CD4-positive, CD25-positive, alpha-beta regulatory T cell (primary cell): ENCODE data around the gene NAA11. TPM values are rescaled to one million over a fixed set of nuclear protein-coding genes. Genes with fewer than 3 reads are reported as not detected.

Experiments used
- ATAC-seq, 2 donors: fragments of 150-1000 bp; cut with Tn5 transposase; one replicate each; pipeline ENCODE4 v1.10.0; 2021; ENCODE audit warnings: low read depth in 2 of 2, moderate number of reproducible peaks in 2 of 2, moderate library complexity in 1 of 2
- DNase-seq, 3 donors: peaks; one replicate each; pipeline versions ENCODE4 v3.0.0 to v3.0.0-alpha.2; 2012 to 2022; ENCODE audit warnings: mixed read lengths in 1 of 3
- H3K27ac ChIP-seq: one replicate; pipeline ENCODE4 v1.7.0; 2013; ENCODE audit warnings: mild to moderate bottlenecking, low read length; ENCODE audit not compliant: insufficient read depth, poor library complexity, severe bottlenecking
- H3K27me3 ChIP-seq: one replicate; pipeline ENCODE4 v1.7.0; 2013; ENCODE audit warnings: low read length; ENCODE audit not compliant: control insufficient read depth, insufficient read depth
- H3K36me3 ChIP-seq: one replicate; pipeline ENCODE4 v1.7.0; 2013; ENCODE audit warnings: mild to moderate bottlenecking, low read length, moderate library complexity; ENCODE audit not compliant: control insufficient read depth, insufficient read depth
- H3K4me1 ChIP-seq: 2 replicates; pipeline ENCODE4 v1.7.0; 2013; ENCODE audit warnings: mild to moderate bottlenecking, low read length; ENCODE audit not compliant: insufficient read depth, control insufficient read depth, poor library complexity, severe bottlenecking
- H3K4me3 ChIP-seq: one replicate; pipeline ENCODE4 v1.7.0; 2013; ENCODE audit warnings: low read depth, mild to moderate bottlenecking, low read length, moderate library complexity
- H3K9me3 ChIP-seq, 2 experiments: 1 replicate in 1 of 2; 2 replicates in 1 of 2; pipeline ENCODE4 v1.7.0; 2013; ENCODE audit warnings: low read length in 2 of 2, mild to moderate bottlenecking in 1 of 2, moderate library complexity in 1 of 2; ENCODE audit not compliant: control insufficient read depth in 2 of 2
- H3K27ac Mint-ChIP-seq, 3 donors: one replicate each; pipeline ENCODE4 v1.8.0; 2020 to 2022; ENCODE audit warnings: mild to moderate bottlenecking in 3 of 3, mixed read lengths in 3 of 3, moderate library complexity in 2 of 3
- H3K27me3 Mint-ChIP-seq: one replicate; pipeline ENCODE4 v1.8.0; 2022; ENCODE audit warnings: mild to moderate bottlenecking, mixed read lengths
- H3K36me3 Mint-ChIP-seq: one replicate; pipeline ENCODE4 v1.8.0; 2020; ENCODE audit warnings: mixed read lengths
- H3K4me1 Mint-ChIP-seq, 4 donors: one replicate each; pipeline ENCODE4 v1.8.0; 2020 to 2022; ENCODE audit warnings: mixed read lengths in 4 of 4, mild to moderate bottlenecking in 1 of 4
- H3K4me3 Mint-ChIP-seq, 4 donors: one replicate each; pipeline ENCODE4 v1.8.0; 2020 to 2022; ENCODE audit warnings: mild to moderate bottlenecking in 4 of 4, mixed read lengths in 4 of 4, moderate library complexity in 3 of 4
- H3K9me3 Mint-ChIP-seq, 7 donors: one replicate each; pipeline ENCODE4 v1.8.0; 2020 to 2022; ENCODE audit warnings: mixed read lengths in 7 of 7, mild to moderate bottlenecking in 3 of 7, moderate library complexity in 2 of 7
- polyA plus RNA-seq, 4 donors: library from polyadenylated mRNA; unstranded; fragments of 300-500 nt; fragmentation: Illumina TruSeq; gene quantifications; one replicate each; pipeline ENCODE4 v1.2.3, GENCODE V29; 2021
- total RNA-seq: library from RNA; stranded (reverse); gene quantifications from one replicate; pipeline ENCODE4 v1.2.3, GENCODE V29; 2022

NAA11 gene
- total and polyA plus RNA-seq, 5 donors from 2014 or later: not detected

GRCh38 chr4:79308137-79308536 lies 17.7 kb downstream of the NAA11 start:
- Histone ChIP-seq H3K9me3 (no peaks in the 10 kb centered on the region), H3K36me3 (no peaks in the 10 kb centered on the region), H3K27me3 (no peaks in the 10 kb centered on the region), H3K27ac (no peak overlapping the region), H3K4me3 (no peak overlapping the region), H3K4me1 (no peaks in the 10 kb centered on the region)
- Mint-ChIP-seq H3K27me3 (no peaks in the 10 kb centered on the region), H3K4me1 (no peaks in the 10 kb centered on the region), H3K27ac (no peak overlapping the region), H3K36me3 (no peaks in the 10 kb centered on the region), H3K9me3 (no peaks in the 10 kb centered on the region), H3K4me3 (no peak overlapping the region)
- no peak for ATAC-seq
- no peak for DNase-seq

- H3K4me1 ChIP-seq: no peaks in the 10 kb centered on the region
- no peak overlapping the region for H3K27ac ChIP-seq
- H3K4me3 ChIP-seq: no peak overlapping the region
- DNase-seq: no peak
- no peaks in the 10 kb centered on the region for H3K4me1 Mint-ChIP-seq
- no peaks in the 10 kb centered on the region for H3K27me3 ChIP-seq
- H3K4me3 Mint-ChIP-seq: no peak overlapping the region
- no peaks in the 10 kb centered on the region for H3K9me3 ChIP-seq
- H3K36me3 ChIP-seq: no peaks in the 10 kb centered on the region
- ATAC-seq: no peak
- no peaks in the 10 kb centered on the region for H3K27me3 Mint-ChIP-seq
- H3K36me3 Mint-ChIP-seq: no peaks in the 10 kb centered on the region
- H3K27ac Mint-ChIP-seq: peak overlapping the region in 1 of 3 donors; percentile 50
- no peaks in the 10 kb centered on the region for H3K9me3 Mint-ChIP-seq
Measured at GRCh38 chr4:79306795-79307194, 19.1 kb downstream of the NAA11 start.

- Histone ChIP-seq H3K4me1 (no peaks in the 10 kb centered on the region), H3K36me3 (no peaks in the 10 kb centered on the region), H3K9me3 (no peaks in the 10 kb centered on the region), H3K27ac (no peak overlapping the region), H3K27me3 (no peaks in the 10 kb centered on the region), H3K4me3 (no peak overlapping the region)
- H3K4me3 Mint-ChIP-seq: no peak overlapping the region
- no peaks in the 10 kb centered on the region for H3K36me3 Mint-ChIP-seq
- no peaks in the 10 kb centered on the region for H3K27me3 Mint-ChIP-seq
- DNase-seq: no peak
- no peaks in the 10 kb centered on the region for H3K9me3 Mint-ChIP-seq
- no peak for ATAC-seq
- H3K27ac Mint-ChIP-seq: no peak overlapping the region
- H3K4me1 Mint-ChIP-seq: no peaks in the 10 kb centered on the region
Measured at GRCh38 chr4:79300280-79300679, 25.6 kb downstream of the NAA11 start.

GRCh38 chr4:79298484-79298883 lies 27.4 kb downstream of the NAA11 start:
- no peak overlapping the region for H3K4me3 Mint-ChIP-seq
- ATAC-seq: no peak
- no peaks in the 10 kb centered on the region for H3K36me3 Mint-ChIP-seq

GRCh38 chr4:79298027-79298426 lies 27.8 kb downstream of the NAA11 start:
- no peak overlapping the region for H3K27ac Mint-ChIP-seq
- no peaks in the 10 kb centered on the region for H3K27me3 Mint-ChIP-seq
- H3K4me3 ChIP-seq: no peak overlapping the region
- no peaks in the 10 kb centered on the region for H3K36me3 Mint-ChIP-seq
- ATAC-seq: no peak
- H3K9me3 ChIP-seq: no peaks in the 10 kb centered on the region
- H3K36me3 ChIP-seq: no peaks in the 10 kb centered on the region
- H3K9me3 Mint-ChIP-seq: no peaks in the 10 kb centered on the region
- no peak for DNase-seq
- no peaks in the 10 kb centered on the region for H3K4me1 Mint-ChIP-seq
- H3K4me1 ChIP-seq: no peaks in the 10 kb centered on the region
- no peak overlapping the region for H3K4me3 Mint-ChIP-seq
- H3K27ac ChIP-seq: no peak overlapping the region
- peaks cover 3% of the 10 kb centered on the region for H3K27me3 ChIP-seq

More at GRCh38 chr4:79298484-79298883, 27.4 kb downstream of the NAA11 start:
- no peaks in the 10 kb centered on the region for H3K9me3 ChIP-seq
- no peaks in the 10 kb centered on the region for H3K4me1 ChIP-seq
- H3K4me1 Mint-ChIP-seq: no peaks in the 10 kb centered on the region
- no peak overlapping the region for H3K4me3 ChIP-seq
- no peaks in the 10 kb centered on the region for H3K9me3 Mint-ChIP-seq
- no peak for DNase-seq
- no peak overlapping the region for H3K27ac Mint-ChIP-seq
- H3K27me3 Mint-ChIP-seq: no peaks in the 10 kb centered on the region
- H3K27ac ChIP-seq: no peak overlapping the region
- peaks cover 3% of the 10 kb centered on the region for H3K27me3 ChIP-seq
- H3K36me3 ChIP-seq: no peaks in the 10 kb centered on the region

- H3K27ac ChIP-seq: no peak overlapping the region
- no peak for DNase-seq
- no peaks in the 10 kb centered on the region for H3K9me3 Mint-ChIP-seq
- ATAC-seq: no peak
- no peak overlapping the region for H3K4me3 ChIP-seq
- H3K27me3 ChIP-seq: peaks cover 3% of the 10 kb centered on the region
- H3K4me1 Mint-ChIP-seq: no peaks in the 10 kb centered on the region
- no peaks in the 10 kb centered on the region for H3K36me3 Mint-ChIP-seq
- H3K4me3 Mint-ChIP-seq: no peak overlapping the region
- no peaks in the 10 kb centered on the region for H3K36me3 ChIP-seq
- no peak overlapping the region for H3K27ac Mint-ChIP-seq
- no peaks in the 10 kb centered on the region for H3K4me1 ChIP-seq
- no peaks in the 10 kb centered on the region for H3K27me3 Mint-ChIP-seq
- no peaks in the 10 kb centered on the region for H3K9me3 ChIP-seq
Measured at GRCh38 chr4:79297479-79297878, 28.4 kb downstream of the NAA11 start.

- H3K9me3 ChIP-seq: no peaks in the 10 kb centered on the region
- Mint-ChIP-seq H3K27ac (no peak overlapping the region), H3K4me1 (no peaks in the 10 kb centered on the region), H3K4me3 (no peak overlapping the region), H3K36me3 (no peaks in the 10 kb centered on the region), H3K9me3 (no peaks in the 10 kb centered on the region), H3K27me3 (no peaks in the 10 kb centered on the region)
- H3K27me3 ChIP-seq: peaks cover 3% of the 10 kb centered on the region
- no peaks in the 10 kb centered on the region for H3K4me1 ChIP-seq
- H3K36me3 ChIP-seq: no peaks in the 10 kb centered on the region
- DNase-seq (no peak), ATAC-seq (no peak)
- no peak overlapping the region for H3K27ac ChIP-seq
- H3K4me3 ChIP-seq: no peak overlapping the region
Measured at GRCh38 chr4:79296768-79297428, 29.0 kb downstream of the NAA11 start.

- H3K27ac ChIP-seq: no peak overlapping the region
- DNase-seq (no peak), ATAC-seq (no peak)
- H3K9me3 ChIP-seq: no peaks in the 10 kb centered on the region
- Mint-ChIP-seq H3K4me1 (no peaks in the 10 kb centered on the region), H3K4me3 (no peak overlapping the region), H3K9me3 (no peaks in the 10 kb centered on the region), H3K27me3 (peaks cover 5% of the 10 kb centered on the region), H3K36me3 (no peaks in the 10 kb centered on the region), H3K27ac (no peak overlapping the region)
- H3K27me3 ChIP-seq: peaks cover 3% of the 10 kb centered on the region
- no peaks in the 10 kb centered on the region for H3K36me3 ChIP-seq
- H3K4me1 ChIP-seq: no peaks in the 10 kb centered on the region
- H3K4me3 ChIP-seq: no peak overlapping the region
Measured at GRCh38 chr4:79295086-79295485, 30.8 kb downstream of the NAA11 start.
